ENCODE measurements around the gene EEF1A2.
"Not testable (repeated sequence)": the region's sequence is repeated elsewhere in the genome, so short reads cannot be mapped to it uniquely, and the experiment has no call there.

Gene EEF1A2

DNA sequence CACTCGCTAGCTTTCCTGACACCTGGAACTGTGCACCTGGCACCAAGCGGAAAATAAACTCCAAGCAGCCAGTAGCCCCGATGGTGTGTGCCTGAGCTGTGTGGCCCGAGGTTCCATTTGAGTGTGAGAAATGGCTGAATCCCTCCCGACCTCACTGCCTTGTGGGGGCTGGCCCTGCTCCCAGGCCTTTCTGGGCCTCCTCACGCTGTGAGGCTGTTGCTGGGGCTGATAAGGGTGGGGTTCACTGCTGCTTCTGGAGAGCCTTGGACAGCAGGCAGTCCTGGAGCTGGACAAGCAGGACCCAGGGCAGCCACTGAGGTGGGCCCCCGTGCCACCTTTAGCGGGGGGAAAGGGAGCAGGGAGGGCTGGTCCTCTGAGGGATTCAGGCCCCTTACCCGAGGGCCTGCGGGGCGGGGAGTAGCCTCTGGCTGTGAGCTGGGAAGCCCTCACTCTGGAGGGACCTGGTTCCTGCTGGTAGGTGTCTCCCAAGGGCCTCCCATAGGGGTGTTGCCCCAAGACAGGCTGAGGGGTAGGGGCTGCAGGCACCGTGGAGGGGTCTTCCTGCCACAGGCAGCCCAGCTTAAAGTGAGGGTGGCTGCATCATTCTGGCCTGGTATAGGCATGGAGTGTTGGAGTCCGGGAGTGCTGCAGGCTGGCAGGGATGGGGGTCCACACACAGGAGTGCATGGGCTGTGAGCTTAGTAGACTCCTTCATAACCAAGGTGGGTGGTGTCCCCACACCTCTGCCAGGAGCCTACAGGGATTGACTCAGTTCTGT, 23.4 kb upstream of the EEF1A2 start:
- TF ChIP-seq JUND (IDR thresholded peaks at IDR 0.05; ENCODE audit: low read depth) = no peak
- no peak for DNase-seq (ENCODE audit: low read depth in 1 of 2, low spot score in 1 of 2)
- in situ Hi-C loops (cut with HindIII; ENCODE audit: low pct_unique_long_range_greater_than_20kb, low sequenced_read_pairs) = no loop called here

DNA sequence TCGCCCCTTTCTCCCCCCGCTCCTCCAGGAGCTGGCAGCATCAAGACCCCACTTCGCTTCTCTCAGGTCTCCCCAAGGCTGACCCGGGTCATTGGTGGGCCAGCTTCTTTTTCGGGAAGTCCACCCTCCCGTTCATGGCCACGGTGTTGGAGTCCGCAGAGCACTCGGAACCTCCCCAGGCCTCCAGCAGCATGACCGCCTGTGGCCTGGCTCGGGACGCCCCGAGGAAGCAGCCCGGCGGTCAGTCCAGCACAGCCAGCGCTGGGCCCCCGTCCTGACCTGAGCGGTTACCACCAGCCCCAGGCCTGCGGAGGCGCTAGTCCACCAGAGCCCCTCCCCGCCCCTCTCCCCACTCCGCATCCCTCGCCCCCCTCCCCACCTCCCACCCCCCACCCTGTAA, 22.7 kb upstream of the EEF1A2 start:
- DNase-seq (ENCODE audit: low read depth in 1 of 2, low spot score in 1 of 2) = no peak
- in situ Hi-C loops (cut with HindIII; ENCODE audit: low pct_unique_long_range_greater_than_20kb, low sequenced_read_pairs) = no loop called here

DNA sequence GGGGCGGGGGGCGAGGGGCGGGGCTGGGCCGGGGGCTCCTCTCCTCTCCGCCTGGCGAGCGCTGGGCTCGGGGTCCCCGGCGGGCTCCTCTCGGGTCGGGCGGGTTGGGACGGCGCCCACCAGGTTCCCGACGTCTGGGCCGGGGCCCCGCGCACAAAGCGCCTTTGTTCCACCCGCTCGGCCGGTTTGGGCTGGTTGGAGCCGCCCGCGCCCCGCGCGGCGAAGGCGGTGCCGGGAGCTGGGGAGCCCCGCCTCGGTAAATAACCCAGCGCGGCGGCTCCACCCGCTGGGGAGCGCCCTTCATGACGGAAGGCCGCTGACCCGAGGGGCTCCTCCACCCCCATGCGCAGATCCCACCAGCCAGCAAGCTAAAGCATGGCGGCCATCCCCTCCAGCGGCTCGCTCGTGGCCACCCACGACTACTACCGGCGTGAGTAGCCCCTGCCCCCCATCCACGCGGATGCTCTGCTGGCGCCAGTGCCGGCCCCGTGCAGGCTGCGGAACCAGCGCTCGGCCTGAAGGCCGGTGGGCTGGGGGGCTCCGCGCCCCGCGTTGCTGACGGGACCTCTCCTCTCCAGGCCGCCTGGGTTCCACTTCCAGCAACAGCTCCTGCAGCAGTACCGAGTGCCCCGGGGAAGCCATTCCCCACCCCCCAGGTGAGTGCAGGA, 22.2 kb upstream of the EEF1A2 start:
- TF ChIP-seq JUND (IDR thresholded peaks at IDR 0.05; ENCODE audit: low read depth) = no peak
- in situ Hi-C loops (cut with HindIII; ENCODE audit: low pct_unique_long_range_greater_than_20kb, low sequenced_read_pairs) = no loop called here
- peak; percentile 91 to 93 for DNase-seq (ENCODE audit: low read depth in 1 of 2, low spot score in 1 of 2)

More for the DNA sequence above, 22.7 kb upstream of the EEF1A2 start:
- TF ChIP-seq JUND (IDR thresholded peaks at IDR 0.05; ENCODE audit: low read depth) = no peak

DNA sequence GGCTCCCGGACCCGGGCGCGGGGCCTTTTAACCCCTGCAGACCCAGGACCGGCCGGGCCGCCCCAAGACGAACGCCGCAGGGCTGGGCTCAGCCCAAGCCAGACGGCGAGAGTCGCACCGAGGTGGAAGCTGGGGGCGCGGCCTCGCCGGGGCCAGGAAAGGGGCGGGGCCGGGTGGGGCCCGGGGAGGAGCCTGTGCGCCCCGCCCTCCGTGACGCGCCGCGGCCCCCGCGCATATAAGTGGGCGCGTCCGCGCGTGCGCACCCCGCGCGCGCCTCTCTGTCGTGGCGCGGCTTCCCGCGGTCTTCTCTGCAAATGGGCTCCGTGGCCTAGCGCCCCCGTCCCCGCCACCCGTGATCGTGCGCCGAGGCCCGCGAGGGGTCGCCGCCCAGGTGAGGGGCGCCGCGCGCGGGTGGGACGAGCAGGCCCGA, 21.6 kb upstream of the EEF1A2 start, which contains the start of gene PPDPF:
Gene PPDPF, plus strand, starts transcription at position 262 of the 430 bp plus-strand sequence. CDS start 544 bp downstream, outside the sequence.
- TF ChIP-seq JUND (IDR thresholded peaks at IDR 0.05; ENCODE audit: low read depth) = no peak
- peak; percentile 92 to 99 for DNase-seq (ENCODE audit: low read depth in 1 of 2, low spot score in 1 of 2)
- in situ Hi-C loops (cut with HindIII; ENCODE audit: low pct_unique_long_range_greater_than_20kb, low sequenced_read_pairs) = no loop called here

DNA sequence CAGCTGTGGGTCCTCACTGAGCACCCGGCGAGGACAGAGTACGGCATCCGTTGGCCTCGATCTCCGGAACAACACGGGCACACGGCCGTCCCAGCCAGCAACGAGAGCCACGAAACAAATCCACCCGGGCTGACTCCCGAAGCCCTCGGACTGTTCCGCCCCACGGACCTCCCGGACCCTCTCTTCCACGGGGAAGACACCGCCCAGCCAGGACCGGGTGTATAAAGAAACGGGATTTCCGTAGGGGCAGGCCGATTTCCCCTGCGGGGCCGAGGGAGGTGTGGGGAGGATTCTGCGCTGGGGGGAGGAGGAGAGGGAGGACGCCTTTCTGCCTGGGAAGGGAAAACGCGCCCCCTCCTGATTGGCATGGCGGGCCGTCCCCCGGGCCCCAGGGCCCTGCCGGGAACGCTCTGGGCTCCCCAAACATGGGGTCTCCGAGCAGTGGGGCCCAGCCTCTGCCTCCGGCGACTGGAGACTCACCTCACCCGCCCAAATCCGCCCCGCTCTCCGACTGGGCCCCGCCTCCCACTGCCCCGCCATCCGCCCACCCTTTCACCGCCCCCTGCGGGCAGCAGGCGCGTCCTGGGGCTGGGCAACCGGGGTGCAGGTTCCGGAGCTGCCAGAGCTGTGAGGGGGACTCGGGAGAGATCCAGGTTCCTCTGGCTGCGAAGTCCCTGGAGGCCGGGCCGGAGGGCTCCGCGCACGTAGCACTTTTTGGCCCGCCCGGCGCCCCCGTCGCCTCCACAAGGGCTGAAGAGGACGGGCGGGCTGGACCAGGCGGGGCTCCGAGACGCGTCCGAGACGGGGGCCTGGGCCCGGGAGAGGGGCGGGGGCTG, 21.0 kb upstream of the EEF1A2 start:
- in situ Hi-C loops (cut with HindIII; ENCODE audit: low pct_unique_long_range_greater_than_20kb, low sequenced_read_pairs) = no loop called here
- DNase-seq (ENCODE audit: low read depth in 1 of 2, low spot score in 1 of 2) = peak; percentile 73 to 89
- no peak for TF ChIP-seq JUND (IDR thresholded peaks at IDR 0.05; ENCODE audit: low read depth)

DNA sequence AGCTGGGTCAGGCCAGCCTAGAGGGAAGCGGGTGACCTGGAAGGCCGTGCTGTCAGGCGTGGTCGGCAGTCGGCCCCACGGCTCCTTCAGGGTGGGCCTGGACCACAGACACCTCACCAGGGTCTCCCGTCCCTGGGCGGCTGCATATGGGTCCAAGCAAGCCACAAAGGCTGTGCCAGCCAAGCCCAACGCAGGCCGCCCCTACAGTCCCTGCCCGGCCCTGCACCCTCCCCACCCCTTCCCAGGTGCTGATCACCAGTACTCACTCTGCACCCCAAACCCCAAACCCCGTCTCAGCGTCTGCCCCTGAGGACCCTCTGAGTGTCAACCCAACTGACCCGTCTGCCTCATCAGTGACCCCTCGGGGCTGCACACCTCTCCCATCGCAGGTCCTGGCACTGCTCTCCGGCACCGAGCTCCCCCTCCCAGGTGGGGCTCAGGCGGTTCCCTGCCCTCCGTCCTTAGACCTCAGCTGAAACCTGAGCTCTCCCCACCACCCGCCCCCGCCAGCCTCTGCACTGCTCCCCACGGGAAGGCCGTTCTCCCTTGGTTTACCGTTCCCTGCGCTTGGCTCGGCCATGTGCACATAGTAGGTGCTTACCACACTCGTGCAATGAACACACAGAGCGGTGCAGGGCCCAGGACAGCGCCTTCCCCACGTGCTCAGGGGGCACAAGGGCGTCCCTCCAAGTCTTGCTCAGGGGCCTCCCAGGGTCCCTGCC, 20.2 kb upstream of the EEF1A2 start:
- in situ Hi-C loops (cut with HindIII; ENCODE audit: low pct_unique_long_range_greater_than_20kb, low sequenced_read_pairs) = no loop called here
- no peak for DNase-seq (ENCODE audit: low read depth in 1 of 2, low spot score in 1 of 2)
- TF ChIP-seq JUND (IDR thresholded peaks at IDR 0.05; ENCODE audit: low read depth) = no peak

DNA sequence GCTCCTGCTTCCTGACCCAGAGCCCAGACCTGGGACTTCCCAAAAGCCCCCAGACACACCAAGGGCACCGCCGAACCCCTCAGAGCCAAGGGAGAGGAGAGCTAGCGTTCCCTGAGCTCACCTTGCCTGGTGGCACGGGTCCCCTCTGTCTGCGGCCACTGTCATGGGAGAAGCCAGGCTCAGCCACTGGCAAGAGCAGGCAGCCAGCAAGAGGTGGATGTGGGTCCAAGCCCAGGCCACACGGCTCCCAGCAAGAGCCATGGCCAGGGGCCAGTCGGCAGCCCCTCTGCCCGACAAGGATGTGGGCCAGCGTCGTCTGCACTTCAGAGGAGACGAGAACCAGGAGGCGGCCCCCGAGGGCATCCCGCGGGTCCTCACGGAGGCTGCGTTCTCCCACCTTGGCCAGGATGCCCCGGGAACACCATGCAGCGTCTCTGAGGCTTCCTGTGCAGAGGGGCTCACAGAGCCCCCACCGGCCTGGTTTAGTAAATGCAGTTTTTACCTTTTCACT, 19.5 kb upstream of the EEF1A2 start:
- in situ Hi-C loops (cut with HindIII; ENCODE audit: low pct_unique_long_range_greater_than_20kb, low sequenced_read_pairs) = no loop called here
- DNase-seq (ENCODE audit: low read depth in 1 of 2, low spot score in 1 of 2) = no peak
- TF ChIP-seq JUND (IDR thresholded peaks at IDR 0.05; ENCODE audit: low read depth) = no peak

DNA sequence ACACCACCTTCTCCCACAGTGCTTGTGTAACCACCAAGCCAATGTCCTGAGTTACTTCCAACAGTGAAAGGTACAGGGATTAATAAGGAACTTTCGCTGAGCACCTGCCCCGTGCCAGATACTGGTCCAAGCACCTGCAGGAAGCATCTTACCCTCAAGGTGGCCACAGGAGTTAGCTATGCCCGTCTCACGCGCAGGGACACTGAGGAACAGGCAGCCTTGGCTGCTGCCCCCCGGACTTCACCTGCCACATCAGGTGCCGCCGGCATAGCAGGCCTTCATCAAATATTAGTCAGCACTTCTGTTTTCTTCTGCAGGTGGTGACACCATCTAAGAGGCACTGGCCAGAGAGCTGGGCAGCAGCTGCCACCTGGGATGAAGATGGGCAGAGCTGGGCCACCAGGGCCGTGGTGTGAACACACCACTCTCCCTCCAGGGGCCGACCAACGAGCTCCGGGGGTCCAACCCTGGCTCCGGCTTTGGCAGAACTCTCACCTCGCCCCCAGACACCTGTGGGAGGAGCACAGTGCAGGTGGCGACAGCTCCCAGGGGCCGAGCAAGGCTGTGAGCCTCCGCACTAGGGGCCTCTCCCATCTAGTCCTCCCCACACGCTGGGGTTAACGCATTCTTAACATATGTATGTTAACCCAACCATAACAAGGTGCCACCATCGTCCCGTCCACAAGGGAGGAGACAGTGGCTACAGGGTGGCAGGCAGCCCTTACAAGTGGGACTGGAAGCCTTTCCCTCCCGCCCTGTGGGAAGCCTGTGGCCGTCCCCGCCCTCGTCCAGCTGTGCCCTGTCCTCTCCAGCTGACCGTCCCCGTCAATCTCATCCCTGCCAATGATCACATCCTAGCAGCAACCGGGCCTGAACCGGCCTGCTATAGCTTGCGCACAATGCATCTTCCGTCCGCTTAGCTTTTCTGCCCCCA, 18.8 kb upstream of the EEF1A2 start:
- DNase-seq (ENCODE audit: low read depth in 1 of 2, low spot score in 1 of 2) = no peak
- TF ChIP-seq JUND (IDR thresholded peaks at IDR 0.05; ENCODE audit: low read depth) = no peak
- in situ Hi-C loops (cut with HindIII; ENCODE audit: low pct_unique_long_range_greater_than_20kb, low sequenced_read_pairs) = no loop called here

DNA sequence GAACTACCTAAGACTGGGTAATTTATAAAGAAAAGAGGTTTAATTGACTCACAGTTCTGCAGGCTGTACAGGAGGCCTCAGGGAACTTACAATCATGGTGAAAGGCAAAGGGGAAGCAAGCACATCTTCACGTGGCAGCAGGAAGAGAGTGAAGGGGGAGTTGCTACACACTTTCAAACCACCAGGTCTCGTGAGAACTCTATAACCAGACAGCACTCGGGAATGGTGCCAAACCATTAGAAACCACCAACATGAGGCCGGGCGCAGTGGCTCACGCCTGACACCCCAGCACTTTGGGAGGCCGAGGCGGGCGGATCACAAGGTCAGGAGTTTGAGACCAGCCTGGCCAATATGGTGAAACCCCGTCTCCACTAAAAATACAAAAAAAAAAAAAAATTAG, 15.6 kb upstream of the EEF1A2 start:
- in situ Hi-C loops (cut with HindIII; ENCODE audit: low pct_unique_long_range_greater_than_20kb, low sequenced_read_pairs); DNase-seq (ENCODE audit: low read depth in 1 of 2, low spot score in 1 of 2): not testable (repeated sequence)

DNA sequence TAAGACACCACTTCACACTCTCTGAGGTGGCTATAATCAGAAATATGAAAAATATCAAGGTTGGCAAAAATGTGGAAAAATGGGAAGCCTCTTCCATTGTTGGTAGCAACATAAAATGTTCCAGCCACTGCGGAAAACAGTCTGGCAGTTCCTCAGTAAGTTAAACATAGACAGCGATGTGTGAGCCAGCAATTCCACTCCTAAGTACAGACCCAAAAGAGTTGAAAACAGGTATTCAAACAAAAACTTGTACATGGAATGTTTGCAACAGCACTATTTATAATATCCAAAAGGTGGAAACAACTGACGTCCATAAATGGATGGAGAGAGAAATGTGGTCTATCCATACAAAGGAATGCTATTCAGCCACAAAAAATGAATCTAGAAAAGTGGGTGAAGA, 14.3 kb upstream of the EEF1A2 start:
- in situ Hi-C loops (cut with HindIII; ENCODE audit: low pct_unique_long_range_greater_than_20kb, low sequenced_read_pairs) = no loop called here
- TF ChIP-seq JUND (IDR thresholded peaks at IDR 0.05; ENCODE audit: low read depth) = no peak
- DNase-seq (ENCODE audit: low read depth in 1 of 2, low spot score in 1 of 2) = no peak

DNA sequence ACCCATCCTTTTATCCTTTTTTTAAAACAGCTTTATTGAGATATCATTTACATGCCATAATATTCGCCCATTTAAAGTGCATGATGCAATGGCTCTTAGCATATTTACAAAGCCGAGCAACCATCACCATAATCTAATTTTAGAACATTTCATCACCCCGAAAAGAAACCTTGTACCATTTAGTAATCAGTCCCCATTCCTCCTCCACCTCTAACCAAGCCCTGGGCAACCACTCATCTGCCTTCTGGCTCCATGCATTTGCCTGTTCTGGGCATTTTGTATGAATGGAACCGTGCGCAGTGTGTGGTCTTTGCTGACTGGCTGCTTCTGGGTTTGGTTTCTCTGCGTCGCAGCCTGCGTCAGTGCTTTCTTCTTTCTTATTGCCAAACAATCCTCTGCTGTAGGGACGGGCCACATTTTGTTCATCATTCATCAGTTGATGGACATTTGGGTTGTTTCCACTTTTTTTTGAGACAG, 10.2 kb upstream of the EEF1A2 start:
- no peak for DNase-seq (ENCODE audit: low read depth in 1 of 2, low spot score in 1 of 2)
- no peak for TF ChIP-seq JUND (IDR thresholded peaks at IDR 0.05; ENCODE audit: low read depth)
- in situ Hi-C loops (cut with HindIII; ENCODE audit: low pct_unique_long_range_greater_than_20kb, low sequenced_read_pairs) = no loop called here

Measured in T47D (cell line).